ENCODE results near the gene SMIM44. TPM values are rescaled to one million over a fixed set of nuclear protein-coding genes. Genes with fewer than 3 reads are reported as not detected.

SMIM44 gene
- total and polyA plus RNA-seq, 9 of the 15 experiments (the other 6 are each of a cell fraction or from before 2014, with no cell fraction given) = not detected

DNA sequence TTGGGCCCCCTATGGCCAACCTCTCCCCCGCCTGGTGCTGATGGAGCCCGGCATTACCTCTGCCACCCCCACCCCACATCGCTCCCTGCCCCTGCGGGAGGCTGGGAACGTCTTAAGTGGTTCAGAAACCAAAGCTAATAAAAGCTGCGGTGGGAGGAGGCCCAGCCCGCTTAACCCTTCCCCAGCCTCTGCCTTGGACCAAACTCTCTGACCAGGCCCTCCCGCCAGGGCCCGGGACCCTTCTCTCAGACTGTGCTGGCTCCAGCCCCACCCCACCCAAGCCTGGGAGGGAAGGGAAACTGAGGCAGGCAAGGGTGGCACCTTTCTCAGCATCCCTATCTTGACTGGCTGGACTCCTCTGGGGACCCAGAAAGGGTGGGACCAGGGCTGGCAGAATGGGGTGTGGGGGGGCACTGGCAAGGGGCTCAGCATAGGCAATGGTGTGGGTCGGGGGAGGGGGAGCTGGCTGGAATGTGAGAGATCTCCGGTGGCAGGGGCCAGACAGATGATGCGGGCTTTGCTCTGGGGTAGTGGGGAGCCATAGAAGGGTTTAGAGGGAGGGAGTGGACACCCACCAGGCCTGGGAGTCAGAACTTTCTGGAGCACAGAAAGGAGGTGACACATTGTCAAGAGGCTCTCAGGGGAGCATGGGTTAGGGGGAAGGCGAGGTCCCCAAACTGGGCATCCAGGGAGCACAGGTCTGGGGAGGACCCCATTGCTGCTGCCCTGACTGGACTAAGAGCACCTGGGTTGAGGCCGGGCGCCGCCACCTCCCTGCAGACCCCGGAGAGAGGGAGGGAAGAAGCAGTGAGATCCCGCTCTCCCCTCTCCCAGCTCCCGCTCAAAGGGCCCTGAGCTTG is 24.8 kb downstream of the SMIM44 start (continued):
- TF ChIP-seq, protein P1, sequence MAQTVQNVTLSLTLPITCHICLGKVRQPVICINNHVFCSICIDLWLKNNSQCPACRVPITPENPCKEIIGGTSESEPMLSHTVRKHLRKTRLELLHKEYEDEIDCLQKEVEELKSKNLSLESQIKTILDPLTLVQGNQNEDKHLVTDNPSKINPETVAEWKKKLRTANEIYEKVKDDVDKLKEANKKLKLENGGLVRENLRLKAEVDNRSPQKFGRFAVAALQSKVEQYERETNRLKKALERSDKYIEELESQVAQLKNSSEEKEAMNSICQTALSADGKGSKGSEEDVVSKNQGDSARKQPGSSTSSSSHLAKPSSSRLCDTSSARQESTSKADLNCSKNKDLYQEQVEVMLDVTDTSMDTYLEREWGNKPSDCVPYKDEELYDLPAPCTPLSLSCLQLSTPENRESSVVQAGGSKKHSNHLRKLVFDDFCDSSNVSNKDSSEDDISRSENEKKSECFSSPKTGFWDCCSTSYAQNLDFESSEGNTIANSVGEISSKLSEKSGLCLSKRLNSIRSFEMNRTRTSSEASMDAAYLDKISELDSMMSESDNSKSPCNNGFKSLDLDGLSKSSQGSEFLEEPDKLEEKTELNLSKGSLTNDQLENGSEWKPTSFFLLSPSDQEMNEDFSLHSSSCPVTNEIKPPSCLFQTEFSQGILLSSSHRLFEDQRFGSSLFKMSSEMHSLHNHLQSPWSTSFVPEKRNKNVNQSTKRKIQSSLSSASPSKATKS (CRISPR knock-in tag; IDR thresholded peaks at IDR 0.05) = no peak
- TF ChIP-seq ZNF695 (CRISPR knock-in tag; IDR thresholded peaks at IDR 0.05) = no peak
- TF ChIP-seq TEAD1 (CRISPR knock-in tag; IDR thresholded peaks at IDR 0.05) = 0 out of 4 replicates have a peak, but pooled peaks of 1 of the 2 experiments have one; percentile 23
- no peak for TF ChIP-seq ZNF354B (CRISPR knock-in tag; IDR thresholded peaks at IDR 0.05)
- TF ChIP-seq NBN (IDR thresholded peaks at IDR 0.05; ENCODE audit: low read depth) = no peak
- peak; percentile 64 for TF ChIP-seq BCOR (IDR thresholded peaks at IDR 0.05)
- TF ChIP-seq MLX (CRISPR knock-in tag; conservative IDR thresholded peaks at IDR 0.05) = no peak
- no peak for TF ChIP-seq MAX (CRISPR knock-in tag; IDR thresholded peaks at IDR 0.05)

Measured in K562 (cell line).